HG03457 (cell line): Measurements from ENCODE around the gene RAP1GAP.
"Not testable (repeated sequence)": the region's sequence is repeated elsewhere in the genome, so short reads cannot be mapped to it uniquely, and the experiment has no call there.

Source experiments
- ATAC-seq: cut with Tn5 transposase; IDR thresholded peaks from one replicate; pipeline ENCODE4 v1.9.1; 2021; ENCODE audit warnings: moderate number of reproducible peaks; ENCODE audit not compliant: unreplicated experiment

Gene RAP1GAP

DNA sequence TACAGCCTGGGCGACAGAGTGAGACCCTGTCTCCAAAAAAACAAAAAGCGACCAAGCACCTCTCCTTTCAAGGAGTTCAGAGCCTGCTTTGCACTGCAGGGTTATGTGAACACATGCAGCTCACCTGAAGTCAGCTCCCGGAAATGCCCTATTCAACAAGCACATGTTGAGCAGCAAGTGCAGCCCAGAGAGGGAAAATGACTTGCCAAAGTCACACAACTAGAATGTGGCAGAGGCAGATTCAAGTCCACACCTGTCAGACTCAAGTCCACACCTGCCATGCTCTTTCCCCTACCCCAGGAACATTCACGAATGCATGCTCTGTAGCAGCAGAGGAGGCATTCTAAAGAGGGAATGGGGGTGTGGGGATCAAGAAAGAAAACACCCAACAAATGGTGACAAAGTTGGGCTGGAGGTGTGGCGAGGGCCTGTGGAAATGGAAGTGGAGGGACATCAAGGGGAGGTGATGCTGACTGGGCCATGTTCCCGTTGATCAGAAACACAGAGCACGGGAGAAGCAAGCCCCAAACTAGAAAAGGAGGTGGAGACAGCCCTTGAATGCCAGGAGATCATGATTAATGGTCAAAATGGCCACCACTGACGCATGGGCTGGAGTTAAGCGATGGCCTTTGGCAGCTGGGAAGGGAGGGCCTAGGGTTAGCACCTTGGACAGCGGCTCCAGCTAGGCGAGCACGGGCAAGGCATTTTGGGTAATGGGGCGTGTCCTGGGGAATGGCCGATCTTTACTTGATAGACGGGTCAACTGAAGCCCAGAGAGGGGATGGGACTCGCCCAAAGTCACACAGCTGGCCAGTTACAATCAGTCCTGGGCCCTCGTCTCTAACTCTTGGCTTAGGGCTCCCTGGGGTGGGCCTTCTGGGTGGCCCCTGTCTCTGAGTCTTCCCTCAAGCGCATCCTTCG, 21.5 kb downstream of the RAP1GAP start:
- ATAC-seq: no peak

- ATAC-seq: no peak
Observed at GRCh38 chr1:21645550-21645949, 23.6 kb downstream of the RAP1GAP start.

- no peak for ATAC-seq
Observed at GRCh38 chr1:21644906-21645305, 24.3 kb downstream of the RAP1GAP start.

DNA sequence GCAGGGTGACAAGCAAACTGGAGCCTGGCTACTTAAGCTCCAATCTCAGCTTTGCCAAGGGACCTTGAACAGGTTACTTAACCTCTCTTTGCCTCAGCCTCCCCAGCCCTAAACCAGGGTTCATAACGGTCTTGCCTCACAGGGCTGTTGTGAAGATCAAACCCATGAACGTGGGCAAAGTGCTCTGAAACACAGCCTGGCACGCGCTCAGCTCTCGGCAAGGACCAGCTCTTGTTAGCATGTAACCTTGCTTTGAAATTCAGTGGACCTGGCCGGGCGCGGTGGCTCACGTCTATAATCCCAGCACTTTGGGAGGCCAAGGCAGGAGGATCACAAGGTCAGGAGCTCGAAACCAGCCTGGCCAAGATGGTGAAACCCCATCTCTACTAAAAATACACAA, 24.8 kb downstream of the RAP1GAP start:
- ATAC-seq: no peak

DNA sequence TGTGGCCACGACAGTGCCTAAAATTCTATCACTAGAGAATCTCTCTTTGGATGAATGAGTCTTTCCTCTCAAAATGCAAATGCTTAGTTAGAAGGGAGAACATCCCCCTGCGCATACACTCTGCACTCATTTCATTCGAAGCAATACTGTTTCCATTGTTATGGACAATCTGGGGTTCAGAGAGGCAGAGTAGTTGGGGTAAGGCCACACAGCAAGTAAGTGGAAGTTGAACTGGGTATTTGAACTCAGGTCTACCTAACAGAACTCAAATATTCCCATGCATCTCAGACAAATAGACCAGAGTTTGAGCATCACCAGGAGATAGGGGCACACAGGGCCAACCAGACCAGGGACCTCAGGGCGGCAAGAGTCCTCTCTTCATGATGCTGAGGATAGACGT, 25.5 kb downstream of the RAP1GAP start:
- no peak for ATAC-seq

DNA sequence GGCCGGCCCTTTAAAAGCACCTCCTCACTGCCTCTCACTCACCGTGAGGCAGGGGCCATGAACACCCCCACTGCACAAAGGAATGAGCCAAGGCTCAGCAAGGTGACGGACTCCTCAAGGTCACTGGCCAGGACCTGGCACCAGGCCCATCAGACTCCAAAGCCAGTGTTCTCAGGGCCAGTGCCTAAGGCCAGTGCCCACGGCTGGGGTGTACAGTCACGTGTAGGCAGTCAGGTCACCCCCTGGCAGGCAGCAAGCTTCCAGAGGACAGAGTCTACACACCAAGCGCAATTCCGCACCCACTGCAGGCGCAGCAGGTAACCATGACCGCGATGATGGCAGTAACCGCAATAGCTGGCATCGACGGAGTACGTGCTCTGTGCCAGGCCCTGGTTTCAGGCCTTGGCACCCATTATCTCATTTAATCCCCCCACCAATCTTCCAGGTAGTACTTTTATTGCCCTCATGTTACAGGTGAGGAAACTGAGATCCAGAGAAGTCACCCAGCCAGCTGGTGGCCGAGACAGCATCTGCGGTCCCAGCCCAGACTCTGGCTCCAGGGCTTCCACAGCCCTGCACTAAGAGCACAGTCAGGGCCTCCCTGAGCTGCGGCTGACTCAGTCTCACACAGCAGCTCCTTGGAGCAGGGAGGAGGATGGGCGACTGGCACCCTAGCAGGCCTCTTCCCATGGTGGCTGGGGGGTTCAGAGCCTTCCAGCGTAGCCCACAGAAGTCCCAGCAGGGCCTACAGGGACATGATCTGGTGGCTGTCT, 27.0 kb downstream of the RAP1GAP start:
- no peak for ATAC-seq

GRCh38 chr1:21641537-21641936, 27.6 kb downstream of the RAP1GAP start:
- no peak for ATAC-seq

GRCh38 chr1:21641076-21641475, 28.1 kb downstream of the RAP1GAP start:
- no peak for ATAC-seq

GRCh38 chr1:21640653-21641052, 28.5 kb downstream of the RAP1GAP start:
- no peak for ATAC-seq

DNA sequence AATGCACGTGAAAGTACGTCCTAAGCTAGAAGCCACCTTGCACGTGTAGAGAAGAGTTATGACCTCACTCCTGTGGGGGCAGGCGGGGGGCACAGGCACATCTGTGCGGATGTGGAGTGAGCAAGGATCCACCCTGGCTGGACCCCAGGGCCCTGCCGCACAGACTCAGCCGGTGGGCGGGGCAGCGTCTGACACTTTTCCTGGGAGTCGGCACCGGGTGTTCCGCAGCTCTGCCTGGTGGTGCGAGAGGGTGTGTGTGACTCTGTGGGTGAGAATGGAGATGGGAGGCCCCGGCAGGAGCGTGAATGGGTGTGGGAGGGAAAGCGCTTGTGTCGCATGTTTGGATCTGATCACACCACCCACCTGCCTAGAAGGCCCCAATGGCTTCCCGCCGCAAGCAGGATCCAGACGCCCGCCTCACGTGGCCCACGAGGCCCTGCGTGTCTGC, 29.5 kb downstream of the RAP1GAP start:
- ATAC-seq: no peak

DNA sequence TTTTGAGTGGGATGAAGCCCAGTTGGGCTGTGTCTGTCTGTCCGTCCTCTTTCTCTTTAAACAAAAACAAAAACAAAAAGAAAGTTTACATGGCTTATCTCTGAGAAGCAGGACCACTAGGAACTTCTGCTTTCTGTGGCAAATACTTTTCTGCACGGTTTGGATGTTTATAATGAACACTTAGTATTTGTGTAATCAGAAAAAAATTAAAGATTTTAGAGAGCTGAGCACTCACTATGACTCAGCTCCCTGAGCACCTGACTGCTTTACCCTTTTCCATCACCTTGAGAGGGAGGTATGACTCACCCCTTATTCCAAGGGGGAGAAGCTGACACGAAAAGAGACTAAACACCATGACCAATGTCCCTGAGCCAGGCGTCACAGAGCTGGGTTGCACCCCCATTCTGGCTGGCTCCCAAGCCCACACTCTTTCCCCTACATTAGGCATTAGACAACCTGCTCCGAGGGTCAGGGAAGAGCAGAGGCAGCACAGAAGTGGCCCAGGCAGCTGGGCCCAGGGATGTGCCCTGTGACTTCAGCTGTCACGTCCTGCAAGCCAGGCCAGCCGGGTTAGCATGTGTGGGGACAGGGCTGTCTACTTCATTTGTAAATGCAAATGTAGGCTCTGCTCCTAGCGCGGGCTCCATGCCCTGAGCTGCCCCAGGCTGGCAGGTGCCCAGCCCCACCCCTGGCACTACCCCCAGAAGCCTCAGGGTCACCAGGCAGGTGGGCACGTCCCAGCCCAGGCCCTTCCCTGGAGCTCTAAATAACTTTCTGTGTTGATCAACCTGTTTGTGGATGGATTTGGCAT, 30.4 kb downstream of the RAP1GAP start:
- no peak for ATAC-seq

DNA sequence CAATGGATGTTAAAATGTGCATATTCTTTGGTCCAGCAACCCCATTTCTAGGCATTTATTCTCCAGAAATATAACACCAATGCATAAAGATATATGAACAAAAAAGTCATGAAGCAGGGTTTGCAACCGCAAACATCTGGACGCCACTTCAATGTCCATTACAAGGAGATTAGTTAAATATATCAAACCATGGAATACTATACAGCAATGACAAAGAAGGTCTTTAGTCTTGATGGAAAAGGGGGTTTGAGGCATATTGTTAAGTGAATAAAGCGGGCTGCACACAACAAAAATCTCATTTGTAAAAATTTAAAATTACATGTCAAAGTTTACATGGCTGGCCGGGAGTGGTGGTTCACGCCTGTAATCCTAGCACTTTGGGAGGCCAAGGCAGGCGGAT, 31.6 kb downstream of the RAP1GAP start:
- ATAC-seq: no peak

GRCh38 chr1:21636029-21636428, 33.1 kb downstream of the RAP1GAP start:
- no peak for ATAC-seq

GRCh38 chr1:21634806-21635535, 34.2 kb downstream of the RAP1GAP start:
- no peak for ATAC-seq

DNA sequence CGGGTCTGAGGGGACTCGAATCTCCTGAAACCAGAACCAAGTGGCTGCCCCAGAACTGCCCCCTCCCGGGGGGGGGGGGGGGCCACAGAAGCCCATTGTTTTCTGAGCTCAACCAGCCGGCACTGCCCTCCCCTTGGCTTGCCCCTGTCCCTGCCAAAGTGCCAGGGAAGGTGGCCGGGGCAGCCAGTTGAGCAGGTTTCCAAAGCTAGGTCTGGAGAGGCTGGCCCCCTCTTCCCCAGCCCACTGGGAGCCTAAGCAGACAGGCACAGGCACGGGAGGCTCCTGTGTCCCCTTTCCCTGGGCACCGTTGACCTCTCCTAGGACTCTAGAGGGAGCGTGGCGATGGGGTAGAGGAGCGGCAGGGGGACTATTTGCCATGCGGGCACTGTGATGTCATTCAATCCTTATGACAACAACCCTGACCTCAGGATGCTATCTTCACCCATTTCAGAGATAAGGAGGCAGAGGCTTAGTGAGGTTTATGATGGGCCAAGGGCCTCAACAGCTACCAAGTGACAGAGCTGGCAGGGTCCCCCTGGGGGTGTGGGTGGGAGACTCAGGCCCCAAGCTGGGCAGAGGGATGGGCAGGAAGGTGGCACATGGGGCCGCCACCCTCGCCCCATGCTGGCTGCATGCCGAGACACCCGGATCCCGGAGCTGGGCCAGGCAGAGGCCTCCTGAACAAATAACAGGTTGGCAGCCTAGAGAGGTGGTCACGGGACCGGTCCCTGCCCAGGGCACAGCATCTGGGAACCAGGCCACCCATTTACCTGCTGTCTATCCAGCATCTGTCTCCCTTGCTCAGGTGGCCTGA, 35.0 kb downstream of the RAP1GAP start:
- no peak for ATAC-seq

- ATAC-seq: no peak
Observed at GRCh38 chr1:21633141-21633755, 35.9 kb downstream of the RAP1GAP start.

- ATAC-seq: no peak
Observed at GRCh38 chr1:21631944-21632887, 36.9 kb downstream of the RAP1GAP start.

DNA sequence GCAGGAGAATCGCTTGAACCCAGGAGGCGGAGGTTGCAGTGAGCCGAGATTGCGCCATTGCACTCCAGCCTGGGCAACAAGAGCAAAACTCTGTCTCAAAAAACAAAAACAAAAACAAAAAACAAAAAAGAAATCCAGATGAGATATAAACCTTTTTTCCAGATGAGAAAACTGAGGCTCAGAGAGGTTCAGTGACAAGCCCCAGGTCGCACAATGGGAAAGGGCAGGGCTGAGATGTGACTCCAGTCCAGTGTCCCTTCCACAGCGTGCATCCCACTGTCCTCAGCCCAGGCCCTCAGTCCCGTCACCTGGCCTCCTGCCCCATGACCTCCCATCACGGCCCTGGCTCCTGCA, 37.6 kb downstream of the RAP1GAP start:
- not testable (repeated sequence) for ATAC-seq
